Skeletal muscle cell (primary cell): ENCODE results near the gene ARVCF.

Experiments
- DNase-seq: peaks from one replicate; pipeline ENCODE4 v3.0.0-alpha.2; 2010; ENCODE audit warnings: low read depth
- H3K4me3 ChIP-seq: 2 replicates; pipeline ENCODE4 v1.5.1; 2011; ENCODE audit warnings: low read depth, mild to moderate bottlenecking, control low read depth, low read length, moderate library complexity

The ARVCF gene

GRCh38 chr22:20055144-20055543, 38.5 kb upstream of the ARVCF start:
- DNase-seq = no peak
- H3K4me3 ChIP-seq = no peak overlapping the region

- no peak overlapping the region for H3K4me3 ChIP-seq
- DNase-seq = no peak
These were observed 37.9 kb upstream of the ARVCF start for GRCh38 chr22:20054485-20054884.

GRCh38 chr22:20054034-20054427, 37.4 kb upstream of the ARVCF start:
- no peak overlapping the region for H3K4me3 ChIP-seq
- DNase-seq = no peak

- no peak for DNase-seq
- no peak overlapping the region for H3K4me3 ChIP-seq
These were observed 36.9 kb upstream of the ARVCF start for GRCh38 chr22:20053407-20054033.

GRCh38 chr22:20052309-20053259, 36.0 kb upstream of the ARVCF start:
- H3K4me3 ChIP-seq = no peak overlapping the region
- DNase-seq = no peak

GRCh38 chr22:20051927-20052308, 35.3 kb upstream of the ARVCF start:
- no peak for DNase-seq
- H3K4me3 ChIP-seq = no peak overlapping the region

- H3K4me3 ChIP-seq = no peak overlapping the region
- DNase-seq = no peak
These were observed 30.1 kb upstream of the ARVCF start for GRCh38 chr22:20046730-20047129.

GRCh38 chr22:20044495-20045151, 28.0 kb upstream of the ARVCF start:
- H3K4me3 ChIP-seq = no peak overlapping the region
- DNase-seq = no peak

- DNase-seq = no peak
These were observed 27.3 kb upstream of the ARVCF start for GRCh38 chr22:20043997-20044342.

GRCh38 chr22:20043057-20043996, 26.7 kb upstream of the ARVCF start:
- H3K4me3 ChIP-seq = no peak overlapping the region
- DNase-seq = no peak

More at GRCh38 chr22:20043997-20044342, 27.3 kb upstream of the ARVCF start:
- no peak overlapping the region for H3K4me3 ChIP-seq

- H3K4me3 ChIP-seq = no peak overlapping the region
- no peak for DNase-seq
These were observed 23.9 kb upstream of the ARVCF start for GRCh38 chr22:20040327-20041200.

- H3K4me3 ChIP-seq = no peak overlapping the region
- no peak for DNase-seq
These were observed 23.2 kb upstream of the ARVCF start for GRCh38 chr22:20039683-20040325.

GRCh38 chr22:20038574-20038973, 22.0 kb upstream of the ARVCF start:
- DNase-seq = no peak
- no peak overlapping the region for H3K4me3 ChIP-seq

GRCh38 chr22:20037419-20037818, 20.8 kb upstream of the ARVCF start:
- no peak for DNase-seq
- H3K4me3 ChIP-seq = no peak overlapping the region

- H3K4me3 ChIP-seq = no peak overlapping the region
- no peak for DNase-seq
These were observed 20.1 kb upstream of the ARVCF start for GRCh38 chr22:20036535-20037392.

- no peak for DNase-seq
- H3K4me3 ChIP-seq = no peak overlapping the region
These were observed 19.5 kb upstream of the ARVCF start for GRCh38 chr22:20036084-20036482.

GRCh38 chr22:20035375-20036083, 18.9 kb upstream of the ARVCF start:
- H3K4me3 ChIP-seq = no peak overlapping the region
- DNase-seq = no peak
